H9 (cell line): Measurements from ENCODE around the gene FYN. TPM values are rescaled to one million over a fixed set of nuclear protein-coding genes. Genes with fewer than 3 reads are reported as not detected.

Experiments used
- DNase-seq: peaks from one replicate; pipeline ENCODE4 v3.0.0-alpha.2; 2017
- H2AFZ ChIP-seq: one replicate; pipeline ENCODE4 v1.6.1; 2013; ENCODE audit warnings: mild to moderate bottlenecking, low read length, control low read depth, moderate library complexity
- H2AK5ac ChIP-seq: 2 replicates; pipeline ENCODE4 v1.6.1; 2013; ENCODE audit warnings: low read length, control low read depth, mixed read lengths; ENCODE audit not compliant: insufficient read length
- H2BK120ac ChIP-seq: one replicate; pipeline ENCODE4 v1.6.1; 2013; ENCODE audit warnings: low read depth, mild to moderate bottlenecking, low read length, control low read depth, inconsistent platforms; ENCODE audit not compliant: poor library complexity, severe bottlenecking
- H2BK12ac ChIP-seq: 2 replicates; pipeline ENCODE4 v1.6.1; 2013; ENCODE audit warnings: low read length, control low read depth, mixed read lengths, low read depth; ENCODE audit not compliant: insufficient read length
- H2BK15ac ChIP-seq: 2 replicates; pipeline ENCODE4 v1.6.1; 2013; ENCODE audit warnings: low read depth, low read length, control low read depth
- H2BK20ac ChIP-seq: one replicate; pipeline ENCODE4 v1.6.1; 2013; ENCODE audit warnings: low read depth, mild to moderate bottlenecking, low read length, control low read depth, inconsistent platforms; ENCODE audit not compliant: poor library complexity, severe bottlenecking
- H2BK5ac ChIP-seq: 2 replicates; pipeline ENCODE4 v1.6.1; 2013; ENCODE audit warnings: low read length, control low read depth, mixed read lengths; ENCODE audit not compliant: insufficient read length
- H3K14ac ChIP-seq: 2 replicates; pipeline ENCODE4 v1.6.1; 2013; ENCODE audit warnings: low read length, control low read depth; ENCODE audit not compliant: insufficient read depth
- H3K18ac ChIP-seq: 2 replicates; pipeline ENCODE4 v1.6.1; 2013; ENCODE audit warnings: low read depth, mild to moderate bottlenecking, mixed read lengths, low read length, control low read depth; ENCODE audit not compliant: insufficient read length
- H3K23ac ChIP-seq: 2 replicates; pipeline ENCODE4 v1.6.1; 2013; ENCODE audit warnings: low read length, control low read depth, mixed read lengths, low read depth; ENCODE audit not compliant: insufficient read length
- H3K23me2 ChIP-seq: 2 replicates; pipeline ENCODE4 v1.6.1; 2013; ENCODE audit warnings: low read depth, mild to moderate bottlenecking, mixed read lengths, low read length, control low read depth; ENCODE audit not compliant: insufficient read length, poor library complexity, severe bottlenecking
- H3K27ac ChIP-seq: 2 replicates; pipeline ENCODE4 v1.5.1; 2013; ENCODE audit warnings: low read length, control low read depth, mixed read lengths, low read depth; ENCODE audit not compliant: insufficient read length
- H3K27me3 ChIP-seq: 2 replicates; pipeline ENCODE4 v1.6.1; 2013; ENCODE audit warnings: low read length, control low read depth, inconsistent platforms; ENCODE audit not compliant: insufficient read depth
- H3K4ac ChIP-seq: 2 replicates; pipeline ENCODE4 v1.6.1; 2013; ENCODE audit warnings: low read depth, mild to moderate bottlenecking, control low read depth, inconsistent platforms, low read length, moderate library complexity
- H3K4me1 ChIP-seq: 2 replicates; pipeline ENCODE4 v1.6.1; 2013; ENCODE audit warnings: low read length, control low read depth, inconsistent platforms; ENCODE audit not compliant: insufficient read depth
- H3K4me2 ChIP-seq: 2 replicates; pipeline ENCODE4 v1.6.1; 2013; ENCODE audit warnings: low read length, control low read depth, mixed read lengths; ENCODE audit not compliant: insufficient read length, insufficient read depth
- H3K56ac ChIP-seq: 2 replicates; pipeline ENCODE4 v1.6.1; 2013; ENCODE audit warnings: low read depth, mild to moderate bottlenecking, mixed read lengths, low read length, control low read depth; ENCODE audit not compliant: insufficient read length
- H3K79me1 ChIP-seq: 2 replicates; pipeline ENCODE4 v1.6.1; 2013; ENCODE audit warnings: low read depth, mild to moderate bottlenecking, moderate library complexity, low read length, control low read depth, inconsistent platforms; ENCODE audit not compliant: insufficient read depth, poor library complexity, severe bottlenecking
- H3K79me2 ChIP-seq: 2 replicates; pipeline ENCODE4 v1.6.1; 2013; ENCODE audit warnings: low read length, control low read depth, inconsistent platforms; ENCODE audit not compliant: insufficient read depth
- H3K9ac ChIP-seq: 2 replicates; pipeline ENCODE4 v1.6.1; 2013; ENCODE audit warnings: low read length, control low read depth, mixed read lengths; ENCODE audit not compliant: insufficient read length; ENCODE audit errors: extremely low read depth
- H3K9me3 ChIP-seq: one replicate; pipeline ENCODE4 v1.6.1; 2013; ENCODE audit warnings: low read depth, low read length, inconsistent platforms; ENCODE audit not compliant: control insufficient read depth
- H3T11ph ChIP-seq: one replicate; pipeline ENCODE4 v1.6.1; 2013; ENCODE audit warnings: mild to moderate bottlenecking, low read length, control low read depth, inconsistent platforms
- H4K20me1 ChIP-seq: one replicate; pipeline ENCODE4 v1.6.1; 2013; ENCODE audit not compliant: control insufficient read depth, insufficient read length, insufficient read depth
- H4K5ac ChIP-seq: 2 replicates; pipeline ENCODE4 v1.6.1; 2013; ENCODE audit warnings: low read depth, mild to moderate bottlenecking, mixed read lengths, low read length, control low read depth; ENCODE audit not compliant: insufficient read length
- H4K8ac ChIP-seq: replicated peaks from 2 replicates; pipeline ENCODE4 v1.6.1; 2013; ENCODE audit warnings: low read length, control low read depth, mixed read lengths, low read depth; ENCODE audit not compliant: insufficient read length
- H4K91ac ChIP-seq: 2 replicates; pipeline ENCODE4 v1.6.1; 2013; ENCODE audit warnings: low read depth, mild to moderate bottlenecking, moderate library complexity, mixed read lengths, low read length, control low read depth; ENCODE audit not compliant: insufficient read length
- H3K27ac Mint-ChIP-seq, 3 experiments: 2 replicates in 2 of 3; 3 replicates in 1 of 3; pipeline ENCODE4 v1.8.0; 2020 to 2021; ENCODE audit warnings: mixed read lengths in 3 of 3, mild to moderate bottlenecking in 1 of 3, moderate library complexity in 1 of 3
- H3K27me3 Mint-ChIP-seq: 2 replicates; pipeline ENCODE4 v1.8.0; 2021; ENCODE audit warnings: low read depth, mild to moderate bottlenecking, moderate library complexity, mixed read lengths
- H3K36me3 Mint-ChIP-seq, 3 experiments: 2 replicates in 2 of 3; 3 replicates in 1 of 3; pipeline ENCODE4 v1.8.0; 2020 to 2021; ENCODE audit warnings: low read depth in 3 of 3, mixed read lengths in 3 of 3; ENCODE audit not compliant: insufficient read depth in 1 of 3
- H3K4me1 Mint-ChIP-seq, 2 experiments: 2 replicates each; pipeline ENCODE4 v1.8.0; 2020; ENCODE audit warnings: mixed read lengths in 2 of 2
- H3K4me3 Mint-ChIP-seq, 2 experiments: 2 replicates in 1 of 2; 3 replicates in 1 of 2; pipeline ENCODE4 v1.8.0; 2020 to 2021; ENCODE audit warnings: mild to moderate bottlenecking in 2 of 2, mixed read lengths in 2 of 2, moderate library complexity in 1 of 2
- H3K9me3 Mint-ChIP-seq, 2 experiments: 2 replicates in 1 of 2; 3 replicates in 1 of 2; pipeline ENCODE4 v1.8.0; 2020; ENCODE audit warnings: mild to moderate bottlenecking in 2 of 2, mixed read lengths in 2 of 2, moderate library complexity in 1 of 2
- CTCF ChIP-seq: fragments of 200-600 bp; sonication (generic); conservative IDR thresholded peaks from 3 replicates; pipeline ENCODE4 v1.8.0; 2021; ENCODE audit warnings: antibody characterized with exemption, mild to moderate bottlenecking
- WGBS: extraction: QIAGEN DNeasy Blood & Tissue Kit; methylation state at CpG from one replicate; pipeline ENCODE4 v1.1.7; 2013; ENCODE audit warnings: missing lambda C conversion rate, low lambda C conversion rate, mixed read lengths; ENCODE audit not compliant: insufficient read length; ENCODE audit errors: extremely low coverage; 5-methylcytosine and 5-hydroxymethylcytosine counted together
- total RNA-seq: library from RNA; stranded (reverse); gene quantifications from 2 replicates; pipeline ENCODE4 v1.2.1, GENCODE V29; 2021

FYN gene
- total RNA-seq, 1 experiment from 2014 or later, result 64.8 TPM

DNA sequence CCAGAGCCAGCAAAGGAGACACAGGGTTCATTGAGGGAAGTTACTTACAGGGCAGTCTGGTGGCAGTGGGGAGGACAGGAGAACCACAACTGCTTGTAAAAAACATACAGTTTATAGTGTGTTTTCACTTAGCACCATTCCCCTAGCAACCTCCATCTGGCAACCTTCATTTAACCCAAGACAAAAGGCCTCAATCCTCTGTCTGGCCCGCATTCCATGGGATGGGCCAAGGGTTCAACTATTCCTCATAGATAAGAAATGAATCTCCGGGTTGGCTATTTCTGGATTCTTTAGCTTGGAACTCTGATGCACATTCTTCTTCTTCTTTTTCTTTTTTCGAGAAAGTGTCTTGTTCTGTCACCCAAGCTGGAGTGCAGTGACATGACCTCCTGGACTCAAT is 26.3 kb upstream of the FYN start:
- H4K91ac ChIP-seq, result no peak overlapping the region
- H3K4me1 Mint-ChIP-seq, result peaks cover 15% of the 10 kb centered on the region in 2 experiments
- no peaks in the 10 kb centered on the region for H3K9me3 ChIP-seq
- no peaks in the 10 kb centered on the region for H4K20me1 ChIP-seq
- no peak overlapping the region for H3K9ac ChIP-seq
- H3K23me2 ChIP-seq, result no peaks in the 10 kb centered on the region
- H3K23ac ChIP-seq, result no peak overlapping the region
- no peak overlapping the region for H3T11ph ChIP-seq
- no peaks in the 10 kb centered on the region for H3K79me1 ChIP-seq
- H3K4ac ChIP-seq, result no peak overlapping the region
- H4K8ac ChIP-seq, result no peak overlapping the region
- no peak overlapping the region for H2AFZ ChIP-seq
- H2BK120ac ChIP-seq, result no peak overlapping the region
- no peak overlapping the region for H3K4me3 Mint-ChIP-seq
- H2AK5ac ChIP-seq, result no peak overlapping the region
- no peak overlapping the region for H2BK20ac ChIP-seq
- peaks cover 1% of the 10 kb centered on the region; the same call in 1 of the 2 replicates for H3K27me3 Mint-ChIP-seq
- no peaks in the 10 kb centered on the region for H3K9me3 Mint-ChIP-seq
- DNase-seq, result no peak
- H3K79me2 ChIP-seq, result no peaks in the 10 kb centered on the region
- no peaks in the 10 kb centered on the region for H3K27me3 ChIP-seq
- no peak overlapping the region for H2BK15ac ChIP-seq
- H3K18ac ChIP-seq, result no peak overlapping the region
- no peak overlapping the region for H3K27ac ChIP-seq
- no peak overlapping the region for H3K56ac ChIP-seq
- H3K4me2 ChIP-seq, result no peak overlapping the region
- no peak overlapping the region for H2BK5ac ChIP-seq
- H3K14ac ChIP-seq, result no peak overlapping the region
- no peaks in the 10 kb centered on the region for H3K4me1 ChIP-seq
- H4K5ac ChIP-seq, result no peak overlapping the region
- WGBS, result no CpG with 5 or more reads among the region's 3 CpGs
- H3K36me3 Mint-ChIP-seq, result no peaks in the 10 kb centered on the region
- TF ChIP-seq CTCF, result no peak
- H3K27ac Mint-ChIP-seq, result no peak overlapping the region
- no peak overlapping the region for H2BK12ac ChIP-seq
